ENCODE results near the gene PDE4B. TPM values are rescaled to one million over a fixed set of nuclear protein-coding genes. Genes with fewer than 3 reads are reported as not detected.

The PDE4B gene
- total RNA-seq, 2 donors from 2014 or later: 1.6 to 12.2 TPM

- ATAC-seq (no peak), DNase-seq (no peak)
- Histone ChIP-seq H3K9me3 (no peaks in the 10 kb centered on the region), H3K4me3 (no peak overlapping the region), H3K27me3 (no peaks in the 10 kb centered on the region), H3K4me1 (no peaks in the 10 kb centered on the region), H3K36me3 (replicated peaks in 1 of 2; ENCODE audit: insufficient read depth in 1 of 2, low read depth in 2 of 2) (no peaks in the 10 kb centered on the region), H3K27ac (no peak overlapping the region)
- TF ChIP-seq POLR2A (IDR thresholded peaks at IDR 0.05): no peak
- TF ChIP-seq, protein P1, sequence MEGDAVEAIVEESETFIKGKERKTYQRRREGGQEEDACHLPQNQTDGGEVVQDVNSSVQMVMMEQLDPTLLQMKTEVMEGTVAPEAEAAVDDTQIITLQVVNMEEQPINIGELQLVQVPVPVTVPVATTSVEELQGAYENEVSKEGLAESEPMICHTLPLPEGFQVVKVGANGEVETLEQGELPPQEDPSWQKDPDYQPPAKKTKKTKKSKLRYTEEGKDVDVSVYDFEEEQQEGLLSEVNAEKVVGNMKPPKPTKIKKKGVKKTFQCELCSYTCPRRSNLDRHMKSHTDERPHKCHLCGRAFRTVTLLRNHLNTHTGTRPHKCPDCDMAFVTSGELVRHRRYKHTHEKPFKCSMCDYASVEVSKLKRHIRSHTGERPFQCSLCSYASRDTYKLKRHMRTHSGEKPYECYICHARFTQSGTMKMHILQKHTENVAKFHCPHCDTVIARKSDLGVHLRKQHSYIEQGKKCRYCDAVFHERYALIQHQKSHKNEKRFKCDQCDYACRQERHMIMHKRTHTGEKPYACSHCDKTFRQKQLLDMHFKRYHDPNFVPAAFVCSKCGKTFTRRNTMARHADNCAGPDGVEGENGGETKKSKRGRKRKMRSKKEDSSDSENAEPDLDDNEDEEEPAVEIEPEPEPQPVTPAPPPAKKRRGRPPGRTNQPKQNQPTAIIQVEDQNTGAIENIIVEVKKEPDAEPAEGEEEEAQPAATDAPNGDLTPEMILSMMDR (IDR thresholded peaks at IDR 0.05): no peak
- 66 to 75% methylated on average over 6 of the region's 6 CpGs for WGBS, 2 donors
- intact Hi-C loops (cut with DNase I): no loop called here
Measured at GRCh38 chr1:66240491-66241484, 448.1 kb downstream of the PDE4B start.

DNA sequence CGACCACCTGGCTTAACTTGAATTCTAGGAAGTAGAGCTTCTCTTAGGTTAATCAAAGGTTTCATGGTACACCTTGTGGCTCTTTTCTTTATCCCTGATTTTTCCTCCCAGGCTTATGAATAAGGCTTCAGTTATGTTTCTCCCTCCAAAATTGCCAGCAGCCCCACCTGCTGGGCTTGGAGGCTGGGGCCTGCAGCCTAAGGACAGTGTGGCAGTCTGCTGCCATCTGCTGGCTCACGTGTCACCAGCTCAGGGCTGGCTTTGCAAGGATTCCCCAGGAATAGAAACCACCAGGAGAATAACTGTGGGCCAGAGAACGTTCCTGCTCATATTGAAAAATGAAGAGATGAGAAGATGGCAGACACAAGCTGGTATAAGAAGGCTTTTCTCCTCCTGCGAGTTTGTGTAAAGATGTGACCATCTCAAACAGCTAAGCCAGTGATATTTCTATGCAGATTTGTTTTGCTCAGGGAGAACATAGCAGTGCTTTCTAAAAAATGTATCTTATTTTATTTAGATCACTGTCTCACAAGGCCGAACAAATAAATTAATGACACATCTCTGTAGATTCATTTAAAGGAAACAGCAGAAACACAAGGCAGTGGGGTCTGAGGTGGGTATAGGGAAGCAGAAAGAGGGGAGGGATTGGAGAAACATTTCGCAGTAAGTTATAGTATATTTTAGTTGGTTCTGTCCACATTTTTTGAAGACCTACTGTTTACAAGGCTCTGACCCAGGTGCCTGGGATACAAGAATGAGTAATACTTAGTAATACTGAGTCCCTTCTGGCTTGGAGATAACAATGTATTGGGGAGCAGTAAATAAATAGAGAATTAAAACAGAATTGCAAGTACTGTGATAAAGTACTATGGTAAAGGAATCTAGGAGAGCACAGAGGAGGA lies 450.2 kb downstream of the PDE4B start:
- Histone ChIP-seq H3K4me1 (no peaks in the 10 kb centered on the region), H3K9me3 (no peaks in the 10 kb centered on the region), H3K27ac (no peak overlapping the region), H3K4me3 (no peak overlapping the region), H3K27me3 (no peaks in the 10 kb centered on the region), H3K36me3 (replicated peaks in 1 of 2; ENCODE audit: insufficient read depth in 1 of 2, low read depth in 2 of 2) (no peaks in the 10 kb centered on the region)
- intact Hi-C loops (cut with DNase I): no loop called here
- WGBS, 2 donors: 35% methylated on average over 6 of the region's 6 CpGs
- DNase-seq (peak; percentile 81 to 89 (median 86)), ATAC-seq (peak; percentile 97)
- TF ChIP-seq, protein P1 (IDR thresholded peaks at IDR 0.05): peak; percentile 94 to 99 (median 98)
- no peak for TF ChIP-seq POLR2A (IDR thresholded peaks at IDR 0.05)

DNA sequence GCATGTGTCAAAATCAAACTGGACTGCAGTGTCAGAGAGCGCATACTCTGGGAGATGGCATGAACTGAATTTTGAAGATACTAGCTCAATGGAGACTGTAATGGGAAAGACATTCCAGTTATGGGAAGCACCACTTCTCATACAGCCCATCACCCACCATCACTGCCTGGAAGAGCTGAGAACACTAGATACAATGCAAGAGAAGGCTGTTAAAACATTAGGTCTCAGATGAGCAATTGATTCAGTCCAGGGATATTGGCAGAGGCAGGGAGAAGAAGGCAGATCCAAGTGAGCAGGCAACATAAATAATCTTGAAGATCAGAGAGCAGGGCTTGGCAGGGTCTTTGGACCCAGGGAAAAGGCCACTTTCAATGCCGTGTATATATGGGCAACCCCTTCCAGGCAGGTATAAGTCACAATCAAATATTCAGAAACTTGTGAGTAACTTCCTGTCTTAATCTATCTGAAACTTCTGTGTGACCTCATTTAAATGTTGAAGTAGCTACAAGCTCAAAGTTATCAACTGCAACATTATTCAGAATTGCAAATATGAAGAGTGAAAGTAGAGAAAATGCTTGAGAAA lies 450.9 kb downstream of the PDE4B start:
- Histone ChIP-seq H3K4me1 (no peaks in the 10 kb centered on the region), H3K27me3 (no peaks in the 10 kb centered on the region), H3K36me3 (replicated peaks in 1 of 2; ENCODE audit: insufficient read depth in 1 of 2, low read depth in 2 of 2) (no peaks in the 10 kb centered on the region), H3K4me3 (no peak overlapping the region), H3K27ac (no peak overlapping the region), H3K9me3 (no peaks in the 10 kb centered on the region)
- TF ChIP-seq POLR2A (IDR thresholded peaks at IDR 0.05): no peak
- TF ChIP-seq, protein P1 (IDR thresholded peaks at IDR 0.05): no peak
- intact Hi-C loops (cut with DNase I): no loop called here
- WGBS, 2 donors: 45 to 56% methylated on average over 2 of the region's 2 CpGs
- ATAC-seq: no peak
- DNase-seq: no peak

- intact Hi-C loops (cut with DNase I): no loop called here
Measured at GRCh38 chr1:66244429-66244828, 451.7 kb downstream of the PDE4B start.

More at GRCh38 chr1:66244429-66244828, 451.7 kb downstream of the PDE4B start:
- Histone ChIP-seq H3K36me3 (replicated peaks in 1 of 2; ENCODE audit: insufficient read depth in 1 of 2, low read depth in 2 of 2) (no peaks in the 10 kb centered on the region), H3K4me1 (no peaks in the 10 kb centered on the region), H3K9me3 (no peaks in the 10 kb centered on the region), H3K4me3 (no peak overlapping the region), H3K27ac (no peak overlapping the region), H3K27me3 (no peaks in the 10 kb centered on the region)
- no peak for TF ChIP-seq POLR2A (IDR thresholded peaks at IDR 0.05)
- TF ChIP-seq, protein P1 (IDR thresholded peaks at IDR 0.05): no peak
- no peak for DNase-seq
- ATAC-seq: no peak
- WGBS, 2 donors: 54 to 63% methylated on average over 3 of the region's 3 CpGs

Data from body of pancreas (tissue), 4 donors.